ACHN (cell line): ENCODE measurements around the gene HIBADH.
"Not testable (repeated sequence)": the region's sequence is repeated elsewhere in the genome, so short reads cannot be mapped to it uniquely, and the experiment has no call there.

Experiments used
- DNase-seq: peaks from one replicate; pipeline ENCODE4 v3.0.0-alpha.2; 2015
- in situ Hi-C: cut with HindIII; loops from 2 replicates; pipeline ENCODE4 v1.10.0; 2017; ENCODE audit warnings: low sequenced_read_pairs, low pct_ligation_motif_present, low pct_unique_long_range_greater_than_20kb

HIBADH gene

DNA sequence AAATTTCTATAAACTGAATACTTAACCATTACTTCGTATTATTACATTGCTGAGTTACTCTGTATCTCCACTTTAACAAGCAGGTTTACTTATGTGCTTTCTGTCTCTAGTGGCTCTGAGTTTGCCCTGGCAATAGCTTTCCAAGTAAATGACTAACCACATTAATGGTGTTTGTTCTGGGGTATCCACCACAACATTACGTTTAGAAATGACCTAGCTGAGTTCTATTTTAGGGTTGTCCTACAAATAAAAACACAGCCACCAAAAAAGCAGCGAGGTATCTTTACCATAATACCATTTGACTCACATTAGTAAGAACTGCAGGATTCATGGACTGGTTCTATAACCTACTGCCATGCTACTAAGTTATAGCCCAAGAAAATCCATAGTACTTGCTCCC, 83.1 kb downstream of the HIBADH start:
- no peak for DNase-seq
- in situ Hi-C loops = loop anchor here (25.0 kb wide), 1 partner anchor 367 kb away; the partner anchor contains the start of gene HOXA13

DNA sequence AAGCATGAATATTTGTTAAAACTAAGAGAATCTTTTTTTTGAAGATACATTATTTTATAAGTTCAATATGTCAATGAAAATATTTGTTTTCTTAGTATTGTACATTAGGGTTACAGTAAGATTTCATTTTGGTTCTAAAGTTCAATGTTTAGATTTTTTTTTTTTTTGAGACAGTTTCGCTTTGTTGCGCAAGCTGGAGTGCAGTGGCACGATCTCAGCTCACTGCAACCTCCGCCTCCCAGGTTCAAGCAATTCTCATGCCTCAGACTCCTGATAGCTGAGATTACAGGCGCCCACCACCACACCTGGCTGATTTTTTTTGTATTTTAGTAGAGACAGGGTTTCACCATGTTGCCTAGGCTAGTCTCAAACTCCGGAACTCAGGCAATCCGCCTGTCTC, 84.5 kb downstream of the HIBADH start:
- DNase-seq = not testable (repeated sequence)
- in situ Hi-C loops = loop anchor here (25.0 kb wide), 1 partner anchor 366 kb away; the partner anchor contains the start of gene HOXA13

DNA sequence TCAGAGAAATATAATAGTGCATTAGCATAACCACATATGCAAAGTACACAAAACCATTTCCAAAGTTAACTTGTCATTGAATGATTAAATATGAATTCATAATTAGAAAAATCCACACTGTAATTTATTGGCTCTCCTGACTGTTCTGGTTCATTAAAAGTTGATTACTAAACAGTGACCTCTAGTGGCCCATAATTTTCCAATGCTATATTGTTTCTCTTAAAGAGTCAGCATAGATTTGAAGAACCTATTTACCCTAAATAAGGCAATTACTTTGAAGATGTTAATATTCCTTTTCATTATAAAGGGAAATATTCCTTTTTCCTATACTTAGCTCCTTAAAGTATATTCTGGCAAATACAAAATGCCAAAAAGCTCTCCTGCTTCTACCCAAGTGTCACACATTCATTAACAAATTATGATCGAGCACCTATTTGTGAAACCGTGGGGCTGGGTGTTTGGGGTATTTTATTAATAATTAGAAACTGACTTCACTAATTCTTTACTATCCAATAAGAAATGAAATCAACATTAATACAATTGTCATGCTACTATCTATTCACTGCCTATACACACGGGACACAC, 86.2 kb downstream of the HIBADH start:
- in situ Hi-C loops = loop anchor here (25.0 kb wide), 1 partner anchor 364 kb away; the partner anchor contains the start of gene HOXA13
- DNase-seq = peak; percentile 64

DNA sequence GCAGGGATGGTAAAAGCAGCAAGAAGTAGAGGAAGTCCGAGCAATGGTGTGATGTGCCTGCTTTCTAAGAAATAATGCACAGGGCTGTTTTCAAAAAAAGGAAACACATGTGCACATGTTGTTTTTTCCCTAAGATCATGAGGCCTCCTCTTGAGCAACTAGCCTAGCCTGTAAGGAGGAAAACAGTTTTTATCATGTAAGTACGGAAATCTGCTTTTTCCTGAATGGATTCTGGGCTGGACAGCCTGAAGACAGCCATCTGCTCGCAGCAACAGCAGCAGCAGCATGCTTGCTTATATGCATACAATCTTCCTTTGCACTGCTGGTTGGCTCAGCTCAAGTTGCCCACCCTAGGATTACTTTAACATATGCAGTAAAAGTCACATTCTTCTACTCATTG, 87.1 kb downstream of the HIBADH start:
- in situ Hi-C loops = loop anchor here (25.0 kb wide), 1 partner anchor 363 kb away; the partner anchor contains the start of gene HOXA13
- no peak for DNase-seq

DNA sequence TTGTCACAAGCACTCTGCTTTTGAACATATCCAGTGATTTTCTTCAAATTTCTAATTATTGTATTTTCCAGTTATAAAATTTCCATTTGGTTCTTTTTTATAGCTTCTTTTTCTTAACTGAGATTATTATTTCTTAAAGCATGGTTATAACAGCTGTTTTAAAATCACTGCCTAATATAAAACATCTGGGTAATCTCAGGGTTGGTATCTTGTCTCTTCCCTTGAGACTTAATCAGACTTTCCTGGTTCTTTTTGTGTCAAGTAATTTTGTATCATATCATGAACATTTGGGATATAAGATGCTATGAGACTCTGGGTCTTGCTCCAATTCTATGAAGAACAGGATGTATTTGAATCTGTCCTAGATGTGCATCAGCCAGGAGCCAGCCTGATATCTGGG, 93.6 kb downstream of the HIBADH start:
- no peak for DNase-seq
- in situ Hi-C loops = no loop called here

DNA sequence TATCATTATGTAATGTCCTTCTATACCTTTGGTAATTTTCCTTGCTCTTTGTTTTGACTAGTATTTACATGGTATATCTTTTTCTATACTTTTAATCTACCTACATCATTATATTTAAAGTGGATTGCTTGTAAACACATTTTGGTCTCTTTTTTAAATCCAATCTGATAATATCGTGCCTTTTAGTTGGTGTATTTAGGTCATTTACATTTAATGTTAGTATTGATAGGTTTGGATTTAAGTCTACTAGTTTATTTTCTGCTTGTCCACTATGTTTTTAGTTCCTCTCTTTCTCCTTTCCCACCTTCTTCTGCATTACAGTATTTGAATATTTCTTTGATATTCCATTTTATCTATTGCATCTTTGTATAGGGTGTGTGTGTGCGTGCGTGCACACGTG, 95.4 kb downstream of the HIBADH start:
- DNase-seq = no peak
- in situ Hi-C loops = no loop called here

DNA sequence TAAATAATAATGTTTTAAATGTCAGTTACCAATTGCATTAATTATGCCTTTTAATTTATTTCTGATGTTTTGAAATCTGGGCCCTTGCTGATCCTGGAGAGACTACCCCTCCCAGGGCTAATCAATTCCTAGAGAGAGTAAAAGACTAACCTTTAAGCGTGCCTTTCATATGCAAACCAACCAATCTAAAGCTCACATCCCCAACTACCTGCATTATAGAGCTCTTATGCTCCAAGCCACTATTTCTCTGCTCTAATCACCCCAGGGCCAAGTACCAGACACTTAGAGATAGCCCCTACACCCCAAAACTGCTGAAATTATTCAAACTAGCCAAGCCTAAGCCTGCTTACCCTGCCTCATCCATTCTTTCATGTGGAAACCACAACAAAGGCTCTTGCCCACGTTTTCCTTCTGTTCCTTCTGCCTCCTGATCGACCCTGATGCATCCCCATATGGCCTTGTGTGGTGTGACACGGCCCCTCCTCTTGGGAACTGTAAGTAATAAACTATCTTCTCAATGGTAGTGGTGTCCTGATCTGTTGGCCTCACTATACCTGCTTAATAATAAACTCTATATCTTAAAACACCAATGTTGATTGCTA, 97.7 kb downstream of the HIBADH start:
- in situ Hi-C loops = no loop called here

DNA sequence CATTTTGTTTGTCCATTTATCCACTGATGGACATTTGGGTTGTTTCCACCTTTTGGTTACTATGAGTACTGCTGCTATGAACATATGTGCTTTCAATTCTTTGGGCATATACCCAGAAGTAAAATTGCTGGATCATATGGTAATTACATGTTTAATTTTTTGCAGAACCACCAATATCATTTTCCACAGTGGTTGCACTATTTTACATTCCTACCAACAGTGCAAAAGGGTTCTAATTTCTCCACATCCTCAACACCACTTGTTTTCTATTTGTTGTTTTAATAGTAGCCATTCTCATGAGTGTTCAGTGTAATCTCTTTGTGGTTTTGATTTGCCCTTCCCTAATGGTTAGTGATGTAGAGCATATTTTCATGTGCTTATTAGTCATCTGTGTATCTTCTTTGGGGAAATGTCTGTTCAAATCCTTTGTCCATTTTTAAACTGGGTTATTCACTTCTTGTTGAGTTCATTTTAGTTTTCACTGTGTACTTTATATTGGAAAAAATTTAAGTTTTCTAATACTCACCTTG, 101.9 kb downstream of the HIBADH start:
- in situ Hi-C loops = no loop called here
- DNase-seq = peak; percentile 10

More for the DNA sequence above, 97.7 kb downstream of the HIBADH start:
- no peak for DNase-seq

DNA sequence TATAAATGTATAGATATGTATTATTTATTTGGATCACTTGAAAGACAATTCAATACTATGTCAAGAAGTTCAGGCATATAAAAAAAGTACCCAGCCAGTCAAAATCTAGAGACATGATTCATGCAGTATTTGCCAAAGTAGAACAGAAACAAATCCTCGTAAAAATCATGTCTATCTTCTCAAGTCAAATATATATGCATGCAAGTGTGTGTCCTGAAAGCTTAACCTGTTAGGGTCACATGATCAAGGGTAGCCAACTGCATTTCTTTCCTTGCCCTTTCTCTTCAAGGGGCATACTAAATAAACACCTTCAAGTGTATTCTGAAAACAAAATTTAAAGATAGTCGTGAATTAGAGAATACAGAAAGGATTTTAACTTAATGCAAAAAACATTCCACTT, 107.0 kb downstream of the HIBADH start:
- no peak for DNase-seq
- in situ Hi-C loops = no loop called here

DNA sequence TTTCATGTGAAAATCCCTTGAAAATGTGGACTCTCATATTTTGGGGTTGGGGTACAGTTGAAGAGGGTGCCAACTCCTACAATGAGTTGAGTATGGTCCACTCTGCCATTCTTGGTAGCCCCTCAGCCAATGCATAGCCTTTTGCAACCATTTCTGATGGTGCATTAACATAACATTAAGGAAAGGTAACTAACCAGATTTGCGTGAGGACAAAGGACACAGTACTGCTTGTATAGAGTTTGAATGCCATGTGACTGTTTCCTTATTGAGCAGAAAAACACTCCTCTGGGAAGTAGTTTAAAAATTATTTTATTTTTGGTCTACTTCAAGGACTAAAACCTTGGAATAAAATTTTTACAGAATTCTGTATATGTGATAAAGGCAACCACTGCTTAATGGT, 107.9 kb downstream of the HIBADH start:
- in situ Hi-C loops = no loop called here
- no peak for DNase-seq

DNA sequence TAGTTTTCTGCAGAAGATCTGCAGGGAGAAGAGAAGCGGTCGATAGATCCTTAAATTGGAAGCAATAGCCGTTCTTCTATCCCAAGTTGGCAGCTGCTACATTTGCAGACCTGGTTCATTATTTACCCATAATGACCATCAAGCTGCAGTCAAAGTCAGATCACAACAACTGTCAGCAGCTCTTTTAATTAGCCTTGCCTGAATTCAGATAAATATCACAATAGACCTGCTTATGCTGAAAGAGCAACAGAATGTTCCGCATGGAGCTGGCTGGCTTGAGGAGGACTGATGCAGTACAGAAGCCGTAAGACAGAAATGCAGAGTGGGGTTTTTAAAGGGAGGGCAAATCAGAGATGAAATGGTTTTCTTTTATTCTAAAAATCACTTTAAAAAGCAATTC, 109.4 kb downstream of the HIBADH start:
- in situ Hi-C loops = no loop called here
- no peak for DNase-seq

DNA sequence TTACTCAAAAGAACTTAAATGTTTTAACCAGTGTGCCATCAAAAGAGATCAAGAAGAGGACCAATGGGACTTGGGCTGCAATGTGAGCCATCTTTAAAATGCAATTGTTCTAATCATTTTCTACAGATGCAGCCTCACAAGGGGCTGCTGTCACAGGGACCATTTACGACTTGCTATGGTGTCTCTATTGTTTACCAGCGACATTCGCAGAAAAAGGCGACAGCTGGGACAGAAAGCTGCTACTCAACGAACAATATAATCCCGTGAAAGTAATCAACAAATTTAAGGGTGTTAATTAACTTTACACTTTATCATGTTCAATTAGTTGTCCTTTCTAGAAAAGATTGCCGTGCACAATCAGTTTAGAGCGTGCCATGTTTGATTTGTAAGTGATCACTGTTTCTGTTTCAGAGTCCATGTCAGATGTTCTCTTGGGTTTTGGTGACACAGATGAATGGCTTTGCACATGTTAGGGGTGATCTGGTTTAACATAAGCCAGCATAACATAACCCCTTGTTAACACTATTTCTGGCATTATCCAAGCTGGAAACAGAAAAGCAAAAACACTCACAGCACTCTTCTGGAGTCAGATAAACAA, 110.8 kb downstream of the HIBADH start:
- DNase-seq = no peak
- in situ Hi-C loops = no loop called here

DNA sequence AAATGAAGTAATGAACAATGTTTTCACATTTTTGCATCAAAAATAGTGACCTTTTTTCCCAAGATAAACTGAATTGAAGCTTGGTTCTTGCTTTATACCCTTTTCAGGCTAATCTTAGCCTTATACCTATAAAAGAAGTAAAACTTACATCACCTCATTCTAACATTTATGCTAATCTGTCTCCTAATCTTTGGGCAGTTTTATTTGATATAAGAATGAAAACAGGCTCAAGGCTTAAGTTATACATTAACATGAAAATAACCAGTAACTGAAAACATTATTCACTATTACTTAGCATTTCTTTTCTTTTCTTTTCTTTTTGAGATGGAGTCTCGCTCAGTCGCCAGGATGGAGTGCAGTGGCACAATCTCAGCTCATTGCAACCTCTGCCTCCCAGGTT, 113.1 kb downstream of the HIBADH start:
- no peak for DNase-seq
- in situ Hi-C loops = no loop called here

DNA sequence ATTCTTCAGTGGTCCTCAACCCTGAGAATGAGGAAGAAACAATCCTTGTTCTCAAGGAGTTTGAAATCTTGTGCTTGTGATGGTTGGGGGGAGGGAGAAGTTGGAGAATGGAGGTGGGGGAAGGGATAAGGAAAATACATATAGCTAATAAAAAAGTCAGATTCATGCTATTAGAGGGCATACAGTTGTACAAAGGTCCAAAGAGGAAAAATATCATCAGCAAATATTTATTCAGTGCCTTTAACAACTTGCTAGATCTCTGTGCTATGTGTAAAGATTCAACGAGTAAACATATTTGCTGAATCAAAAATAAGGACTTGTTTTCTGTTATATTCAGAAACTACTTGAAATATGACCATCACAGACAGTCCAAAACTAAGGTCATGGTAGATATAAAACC, 114.4 kb downstream of the HIBADH start:
- in situ Hi-C loops = no loop called here

DNA sequence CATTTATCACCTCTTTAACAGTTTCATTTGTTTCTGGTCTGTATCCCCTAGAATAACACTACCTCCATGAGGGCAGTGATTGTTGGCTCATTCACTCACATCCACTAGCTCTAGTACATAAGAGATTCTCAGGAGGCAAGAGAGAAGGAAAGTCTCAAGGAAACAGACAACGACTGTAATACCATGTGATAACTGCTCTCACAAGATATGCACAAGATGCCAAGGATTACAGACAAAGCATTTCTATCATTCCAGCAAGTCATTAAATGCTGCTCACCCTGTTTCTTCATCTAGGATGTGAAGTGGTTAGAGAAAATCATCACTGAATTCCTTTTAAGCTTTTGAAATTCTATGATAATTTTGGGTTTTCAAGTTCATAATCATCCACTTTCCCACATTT, 115.3 kb downstream of the HIBADH start:
- in situ Hi-C loops = no loop called here

More for the DNA sequence above, 114.4 kb downstream of the HIBADH start:
- no peak for DNase-seq

DNA sequence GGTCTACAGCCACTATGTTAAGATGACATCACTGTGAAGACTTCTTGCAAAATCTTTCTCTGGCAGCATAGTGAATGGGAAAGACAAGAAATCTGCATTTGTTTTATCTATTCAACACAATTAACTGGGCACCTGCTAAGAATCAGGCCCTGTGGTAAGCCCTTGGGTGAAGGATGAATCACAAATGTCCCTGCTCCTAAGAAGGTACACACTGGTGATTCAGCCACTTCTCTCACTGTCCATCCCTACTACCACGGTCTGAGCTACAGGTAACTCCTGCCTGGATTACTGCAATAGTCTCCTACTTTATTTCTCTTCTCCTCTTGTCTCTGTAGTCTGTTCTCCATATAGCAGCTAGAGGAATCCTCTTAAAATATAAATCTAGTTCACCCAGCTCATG, 116.1 kb downstream of the HIBADH start:
- in situ Hi-C loops = no loop called here

More for the DNA sequence above, 115.3 kb downstream of the HIBADH start:
- no peak for DNase-seq

DNA sequence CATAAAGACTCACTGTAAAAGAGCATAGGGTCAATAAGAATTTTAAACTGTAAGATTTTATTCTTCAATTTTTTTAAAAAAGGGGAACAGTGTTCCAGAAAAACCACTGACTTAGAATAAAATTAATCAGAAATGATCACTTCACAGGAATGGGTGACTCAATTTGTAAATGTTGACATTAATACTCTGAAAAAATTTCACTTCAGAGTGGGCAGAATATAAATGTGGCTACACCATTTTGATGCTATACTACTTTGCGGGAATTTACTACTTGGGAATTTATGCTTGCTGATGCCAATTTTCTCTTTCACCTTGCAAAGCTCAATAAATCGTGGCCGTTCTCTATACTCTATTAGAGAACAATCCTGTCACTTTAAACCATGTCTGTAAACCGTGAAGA, 126.9 kb downstream of the HIBADH start:
- in situ Hi-C loops = no loop called here
- no peak for DNase-seq

More for the DNA sequence above, 116.1 kb downstream of the HIBADH start:
- no peak for DNase-seq

DNA sequence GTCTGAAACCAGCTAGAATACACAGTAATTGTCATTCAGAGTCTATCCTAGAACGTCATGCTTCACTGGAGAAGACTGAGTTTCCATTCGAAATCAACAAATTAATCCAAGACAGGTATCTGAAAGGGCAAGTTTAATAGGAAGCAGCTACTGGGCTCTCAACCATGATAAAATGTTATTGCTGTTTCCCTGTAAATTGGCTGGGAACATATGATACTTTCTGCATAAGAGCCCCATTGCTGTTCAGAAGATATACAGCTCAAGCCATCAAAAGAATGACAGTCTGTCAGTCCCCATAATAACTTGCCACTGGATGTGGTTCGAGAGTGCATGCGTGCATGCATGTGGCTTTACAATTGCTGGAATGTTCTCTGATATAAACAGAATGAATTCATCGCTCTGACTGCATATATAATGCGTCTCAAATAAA, 129.0 kb downstream of the HIBADH start:
- DNase-seq = no peak
- in situ Hi-C loops = no loop called here

DNA sequence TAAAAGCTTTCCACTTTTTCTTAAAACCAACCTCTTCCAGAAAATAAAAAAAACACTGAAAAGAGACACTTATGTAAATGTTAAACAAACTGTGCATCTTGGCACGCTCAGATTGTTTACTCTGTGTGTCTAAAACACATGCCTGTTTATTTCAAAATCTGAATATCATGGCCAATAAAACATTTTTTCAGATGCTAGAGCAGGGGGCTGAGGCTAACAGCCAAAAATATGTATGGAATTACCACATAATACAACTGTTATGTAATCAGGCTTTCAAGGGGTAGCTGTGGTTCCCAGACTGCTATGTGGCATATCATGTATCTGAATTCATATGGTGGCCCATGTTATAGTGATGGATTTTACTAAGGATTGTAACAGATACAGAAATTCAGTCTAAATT, 130.4 kb downstream of the HIBADH start:
- DNase-seq = no peak
- in situ Hi-C loops = no loop called here

DNA sequence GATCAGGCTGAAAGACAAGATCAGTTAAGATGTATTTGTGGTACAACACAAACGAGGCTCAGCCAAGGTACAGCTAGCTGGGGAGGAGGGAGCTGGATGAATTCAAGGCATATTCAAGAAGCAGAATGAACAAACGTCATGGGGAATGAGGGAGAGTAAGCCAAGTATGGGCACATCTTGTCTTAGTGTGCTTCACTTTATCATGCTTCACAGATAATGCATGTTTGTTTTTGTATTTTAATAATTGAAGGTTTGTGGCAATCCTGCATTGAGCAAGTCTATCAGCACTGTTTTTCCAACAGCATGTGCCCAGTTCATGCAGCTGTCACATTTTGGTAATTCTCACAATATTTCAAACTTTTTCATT, 135.4 kb downstream of the HIBADH start:
- in situ Hi-C loops = no loop called here
- DNase-seq = no peak
